Urothelium cell line (cell line): Measurements from ENCODE around the gene TSPAN11.

Experiments used
- DNase-seq: peaks from one replicate; pipeline ENCODE4 v3.0.0; 2011; ENCODE audit warnings: low spot score, mixed read lengths
- FAIRE-seq: peaks from 2 replicates; lab custom pipeline; 2011; peaks lifted over from hg19 to GRCh38; lab: Jason Lieb, UNC

TSPAN11 gene

GRCh38 chr12:30977537-30978349 lies 51.2 kb downstream of the TSPAN11 start:
- FAIRE-seq (no peak), DNase-seq (no peak)

GRCh38 chr12:30978639-30979038 lies 52.1 kb downstream of the TSPAN11 start:
- DNase-seq (no peak), FAIRE-seq (no peak)

DNA sequence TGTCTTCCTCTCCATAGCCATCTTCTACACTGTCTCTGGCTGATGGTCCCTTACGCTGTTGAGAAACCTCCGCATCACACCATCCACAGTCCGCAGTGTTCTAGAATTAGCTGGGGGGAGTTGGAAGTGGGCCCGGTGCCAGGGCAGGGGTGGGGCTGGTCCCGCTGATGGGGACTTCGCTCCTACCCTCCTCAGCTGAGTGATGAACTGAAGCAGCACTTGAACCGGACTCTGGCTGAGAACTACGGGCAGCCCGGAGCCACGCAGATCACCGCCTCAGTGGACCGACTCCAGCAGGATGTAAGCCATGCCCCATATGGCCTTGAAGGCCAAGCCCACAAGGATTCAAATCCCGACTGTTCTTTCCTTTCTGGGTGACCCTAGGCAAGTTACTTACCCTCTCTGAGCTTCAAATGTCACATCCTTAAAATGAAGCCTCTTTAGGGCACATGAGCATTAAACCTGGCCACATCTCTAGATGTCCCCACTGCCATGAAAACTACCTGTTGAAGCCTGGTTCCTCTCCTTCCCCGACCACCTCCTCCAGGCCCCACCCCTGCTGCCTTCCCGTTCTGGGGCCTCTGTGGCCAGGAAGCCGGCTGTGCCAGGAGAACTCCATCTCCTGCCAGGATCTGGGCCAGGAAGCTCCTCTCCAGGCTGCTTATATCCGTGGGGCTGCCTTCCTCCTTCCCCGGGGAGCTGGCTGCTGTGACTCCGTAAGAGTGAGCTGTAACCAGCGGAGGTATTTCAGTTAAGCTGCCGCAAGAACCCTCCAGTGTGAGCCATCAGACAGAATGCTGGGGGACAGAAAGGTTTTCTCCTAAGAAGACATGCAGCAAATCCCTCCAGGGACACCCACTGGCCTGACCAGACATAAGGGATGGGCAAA lies 53.1 kb downstream of the TSPAN11 start:
- DNase-seq (no peak), FAIRE-seq (peak; percentile 17)

GRCh38 chr12:30980955-30981662 lies 54.6 kb downstream of the TSPAN11 start:
- FAIRE-seq (no peak), DNase-seq (no peak)

DNA sequence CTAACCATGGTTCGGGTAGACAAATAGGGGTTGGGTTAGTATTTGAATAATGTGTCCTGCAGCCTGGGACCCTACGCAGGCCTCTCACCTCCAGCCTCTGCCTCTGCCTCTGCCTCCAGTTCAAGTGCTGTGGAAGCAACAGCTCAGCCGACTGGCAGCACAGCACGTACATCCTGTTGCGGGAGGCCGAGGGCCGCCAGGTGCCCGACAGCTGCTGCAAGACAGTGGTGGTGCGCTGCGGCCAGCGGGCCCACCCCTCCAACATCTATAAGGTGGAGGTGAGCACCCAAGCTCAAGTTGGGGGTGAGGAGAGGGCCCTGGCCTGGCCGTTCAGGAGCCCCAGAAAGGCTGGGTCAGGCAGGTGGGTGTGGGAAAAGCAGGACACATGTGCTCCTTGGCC lies 55.9 kb downstream of the TSPAN11 start:
- FAIRE-seq = no peak
- DNase-seq = no peak

- peak; percentile 73 for DNase-seq
- FAIRE-seq = peak; percentile 55
Observed at GRCh38 chr12:30985814-30986452, 59.4 kb downstream of the TSPAN11 start.

GRCh38 chr12:30988086-30988485 lies 61.5 kb downstream of the TSPAN11 start:
- FAIRE-seq = no peak
- no peak for DNase-seq

DNA sequence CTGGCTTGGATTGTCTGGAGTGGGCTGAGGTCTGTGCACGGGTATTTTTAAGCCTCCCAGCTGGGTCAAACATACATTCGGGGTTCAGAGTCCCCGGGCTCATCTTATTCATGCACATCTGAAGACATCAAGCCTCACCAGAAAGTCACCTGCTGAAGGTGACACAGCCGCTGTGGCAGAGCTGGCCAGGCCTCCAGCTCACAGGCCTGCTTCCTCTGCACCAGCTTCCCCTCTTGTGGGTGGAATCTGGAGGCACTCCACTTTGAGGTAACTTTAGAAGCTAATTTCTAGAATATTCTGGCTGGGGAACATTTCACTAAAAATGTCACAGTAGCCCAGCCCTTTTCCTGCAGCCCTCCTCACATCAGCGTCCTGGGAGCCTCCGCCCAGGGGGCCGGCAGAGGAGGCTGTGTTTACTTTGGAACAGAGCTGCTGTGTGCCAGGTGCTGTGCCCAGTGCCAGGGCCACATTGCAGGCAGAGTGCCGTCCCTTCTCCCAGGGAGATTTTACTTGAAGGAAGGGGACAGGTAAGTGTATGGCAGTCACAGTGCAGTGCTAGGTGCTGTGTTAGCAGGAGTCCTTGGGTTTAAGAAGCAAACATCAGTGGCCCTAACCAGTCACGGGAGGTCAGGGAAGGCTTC lies 62.2 kb downstream of the TSPAN11 start:
- DNase-seq (no peak), FAIRE-seq (peak; percentile 58)

DNA sequence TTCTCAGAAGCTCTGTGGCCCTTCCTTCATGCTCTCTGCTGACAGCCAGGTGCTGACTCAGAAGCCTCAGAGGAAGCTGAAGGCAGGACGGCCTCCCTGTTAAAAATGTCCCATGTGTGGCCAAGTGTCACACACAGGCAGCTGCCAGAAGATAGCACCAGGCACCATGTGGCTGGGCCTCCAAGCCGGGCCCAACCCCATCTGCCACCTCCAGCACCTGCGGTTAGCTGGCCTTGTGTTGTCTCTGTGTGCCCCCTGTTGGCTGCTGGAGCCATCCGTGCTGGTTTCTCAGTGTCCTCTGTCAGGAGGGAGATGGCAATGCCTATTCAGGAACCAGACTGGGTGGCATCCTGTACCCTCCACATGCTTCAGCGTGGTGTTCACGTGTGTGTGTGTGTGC lies 63.2 kb downstream of the TSPAN11 start:
- peak; percentile 87 for FAIRE-seq
- DNase-seq = peak; percentile 38

DNA sequence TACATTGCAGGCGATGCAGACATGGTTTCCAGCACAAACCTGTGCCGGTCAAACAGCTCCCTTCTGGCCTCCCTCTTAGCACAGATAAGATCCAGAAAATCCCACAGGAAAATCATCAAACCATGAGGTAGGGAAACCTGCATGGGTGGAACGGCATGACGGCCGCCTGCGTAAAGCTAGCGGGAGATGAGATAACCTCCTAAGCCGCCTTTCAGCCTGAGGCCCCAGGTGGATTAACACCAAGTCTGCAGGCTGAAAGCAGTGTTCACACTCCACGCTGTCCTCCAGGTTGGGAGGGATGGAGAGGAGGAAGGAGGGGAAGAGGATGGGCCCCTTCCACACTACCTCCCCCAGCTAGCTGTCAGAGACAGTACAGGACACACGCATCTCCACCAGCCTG lies 63.8 kb downstream of the TSPAN11 start:
- DNase-seq (no peak), FAIRE-seq (no peak)

GRCh38 chr12:30990776-30991175 lies 64.2 kb downstream of the TSPAN11 start:
- no peak for FAIRE-seq
- no peak for DNase-seq

GRCh38 chr12:30991466-30991865 lies 64.9 kb downstream of the TSPAN11 start:
- FAIRE-seq (no peak), DNase-seq (no peak)

DNA sequence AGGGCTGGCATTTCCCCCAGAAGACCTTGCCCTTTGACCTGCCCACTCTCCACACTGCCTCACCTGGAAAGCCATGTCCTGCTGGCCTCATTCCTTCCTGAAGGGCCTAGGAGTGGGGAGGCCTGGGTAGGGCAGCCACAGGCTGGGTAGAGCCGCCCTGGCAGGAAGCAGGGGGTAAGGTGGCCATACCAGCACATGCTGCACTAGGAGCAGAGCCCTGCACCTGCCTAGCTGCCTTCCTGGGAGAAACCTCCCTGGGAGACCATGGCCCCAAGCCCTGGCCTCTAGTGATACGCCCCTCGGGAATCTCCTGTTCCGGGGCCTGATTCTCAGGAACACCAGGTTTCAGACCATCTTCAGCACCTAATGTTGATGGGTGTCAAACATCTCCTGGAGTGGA lies 65.8 kb downstream of the TSPAN11 start:
- DNase-seq = no peak
- no peak for FAIRE-seq

GRCh38 chr12:30993766-30994165 lies 67.2 kb downstream of the TSPAN11 start:
- FAIRE-seq = no peak
- DNase-seq = no peak

- no peak for DNase-seq
- FAIRE-seq = no peak
Observed at GRCh38 chr12:30994274-30994673, 67.7 kb downstream of the TSPAN11 start.

- DNase-seq (peak; percentile 64), FAIRE-seq (no peak)
Observed at GRCh38 chr12:30996255-30996654, 69.7 kb downstream of the TSPAN11 start.

- peak; percentile 40 for FAIRE-seq
- no peak for DNase-seq
Observed at GRCh38 chr12:30996752-30997151, 70.2 kb downstream of the TSPAN11 start.

DNA sequence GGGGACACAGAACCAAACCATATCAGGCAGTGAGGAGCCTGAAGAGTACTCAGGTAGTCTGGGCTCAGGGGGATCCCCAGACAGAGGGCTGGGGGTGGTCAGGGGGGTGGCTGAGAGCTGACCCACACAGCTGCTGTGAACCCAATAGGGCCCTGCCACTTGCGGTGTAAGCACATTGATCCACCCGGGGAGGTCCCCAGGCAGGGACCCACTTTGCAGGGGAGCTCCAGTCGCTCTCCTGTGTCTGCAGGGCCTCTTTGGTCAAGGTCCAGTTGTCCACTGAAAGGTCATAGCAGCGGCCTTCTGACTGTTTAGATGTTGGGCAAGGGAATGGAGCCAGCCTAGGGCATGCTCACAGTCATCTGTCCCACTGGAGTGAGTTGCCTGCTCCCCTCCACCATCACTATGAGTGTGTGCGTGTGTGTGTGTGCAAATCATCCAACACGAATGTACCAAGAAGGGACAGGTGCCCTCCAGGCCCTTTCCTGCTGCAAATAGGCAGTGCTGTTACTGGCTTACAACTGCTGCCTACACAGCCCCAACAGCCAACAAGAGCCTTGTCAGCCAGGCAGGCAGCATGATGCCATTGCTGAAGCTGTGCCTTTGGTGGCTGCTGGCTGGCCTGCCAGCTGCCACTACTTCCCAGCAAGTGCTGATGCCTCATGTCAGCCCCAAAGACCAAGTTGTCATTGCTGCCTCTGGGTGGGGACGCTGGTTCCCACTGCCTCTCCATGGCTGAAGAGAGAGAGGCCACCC lies 71.3 kb downstream of the TSPAN11 start:
- no peak for FAIRE-seq
- no peak for DNase-seq

DNA sequence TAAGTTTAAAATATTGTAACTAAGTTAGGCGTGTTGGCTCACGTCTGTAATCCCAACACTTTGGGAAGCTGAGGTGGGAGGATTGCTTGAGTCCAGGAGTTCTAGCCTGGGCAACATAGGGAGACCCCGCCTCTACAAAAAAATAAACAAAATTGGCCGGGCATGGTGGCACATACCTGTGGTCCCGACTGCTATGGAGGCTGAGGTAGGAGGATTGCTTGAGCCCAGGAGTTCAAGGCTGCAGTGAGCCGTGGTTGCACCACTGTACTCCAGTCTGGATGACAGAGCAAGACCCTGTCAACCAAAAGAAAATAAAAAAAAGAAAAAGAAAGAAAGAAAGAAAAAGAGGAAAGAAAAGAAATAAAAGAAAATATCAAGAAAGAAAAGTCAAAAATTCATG lies 72.5 kb downstream of the TSPAN11 start:
- FAIRE-seq (peak; percentile 42), DNase-seq (no peak)

DNA sequence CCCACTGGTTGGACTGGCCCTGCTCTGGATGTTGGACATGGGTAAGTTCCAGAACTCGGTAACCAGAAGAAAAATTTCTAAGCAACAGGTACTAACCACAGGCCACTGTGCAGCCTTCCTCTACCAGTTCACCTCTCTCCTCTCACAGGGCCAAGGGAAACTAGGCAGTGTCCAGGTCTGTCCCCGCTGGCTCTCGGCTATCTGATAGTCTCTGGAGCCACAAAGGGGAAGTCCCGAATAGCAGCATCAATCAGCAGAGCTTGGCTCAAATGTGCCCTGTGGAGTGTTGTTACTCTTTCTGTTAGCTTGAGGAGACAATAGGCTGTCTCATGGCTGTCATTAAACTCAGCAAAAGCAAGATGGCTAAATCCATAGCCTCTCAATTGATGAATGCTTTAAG lies 73.2 kb downstream of the TSPAN11 start:
- FAIRE-seq (no peak), DNase-seq (no peak)
